ENCODE data around the gene TMEM223. TPM values are rescaled to one million over a fixed set of nuclear protein-coding genes. Genes with fewer than 3 reads are reported as not detected.

The TMEM223 gene
- total and polyA plus RNA-seq, 9 of the 15 experiments (the other 6 are each of a cell fraction or from before 2014, with no cell fraction given), result 5.9 to 34.5 (median 19.6) TPM

DNA sequence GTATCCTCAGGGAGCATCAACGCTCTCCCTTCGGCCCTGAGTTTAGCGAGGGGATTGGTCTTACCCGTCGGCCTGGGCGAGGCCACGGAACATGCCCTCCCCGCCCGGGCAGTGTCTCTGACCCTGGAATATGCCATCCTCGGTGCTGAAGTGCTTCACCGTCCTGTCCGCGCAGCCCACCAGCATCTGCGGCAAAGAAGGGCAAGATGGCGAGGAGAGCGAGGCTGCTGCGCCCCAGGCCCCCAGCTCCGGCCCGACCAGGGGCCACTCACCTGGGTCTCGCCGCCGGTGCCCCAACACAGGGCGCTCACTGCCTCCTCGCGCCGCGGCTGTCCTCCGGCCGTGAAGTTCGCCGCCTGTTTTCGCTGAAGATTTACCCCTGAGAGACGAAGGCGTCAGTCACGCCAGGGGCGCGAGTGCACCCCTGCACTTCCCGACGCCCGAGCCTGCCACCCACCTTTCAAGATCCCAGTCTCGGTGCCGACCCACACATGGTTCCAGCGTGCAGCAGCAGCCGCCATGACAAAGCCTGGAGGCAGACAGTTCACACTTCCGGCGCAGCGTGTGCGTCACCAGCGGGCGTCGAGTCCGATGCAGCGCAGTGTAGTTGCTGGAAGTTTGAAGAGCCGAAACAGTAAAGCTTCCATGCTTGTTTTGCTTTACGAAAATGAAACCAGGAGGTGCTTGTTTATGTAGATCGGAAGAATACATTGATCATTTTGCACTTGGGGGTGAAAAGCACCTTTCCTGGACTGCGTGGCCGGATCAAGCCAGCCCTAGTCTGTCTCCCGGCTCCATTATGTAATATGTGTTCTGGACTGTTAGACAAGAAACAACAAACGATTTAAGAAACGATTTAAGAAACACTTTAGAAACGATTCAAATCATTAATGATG is 47.5 kb upstream of the TMEM223 start, which contains the start of gene WDR74 (continued):
- TF ChIP-seq, protein P1, sequence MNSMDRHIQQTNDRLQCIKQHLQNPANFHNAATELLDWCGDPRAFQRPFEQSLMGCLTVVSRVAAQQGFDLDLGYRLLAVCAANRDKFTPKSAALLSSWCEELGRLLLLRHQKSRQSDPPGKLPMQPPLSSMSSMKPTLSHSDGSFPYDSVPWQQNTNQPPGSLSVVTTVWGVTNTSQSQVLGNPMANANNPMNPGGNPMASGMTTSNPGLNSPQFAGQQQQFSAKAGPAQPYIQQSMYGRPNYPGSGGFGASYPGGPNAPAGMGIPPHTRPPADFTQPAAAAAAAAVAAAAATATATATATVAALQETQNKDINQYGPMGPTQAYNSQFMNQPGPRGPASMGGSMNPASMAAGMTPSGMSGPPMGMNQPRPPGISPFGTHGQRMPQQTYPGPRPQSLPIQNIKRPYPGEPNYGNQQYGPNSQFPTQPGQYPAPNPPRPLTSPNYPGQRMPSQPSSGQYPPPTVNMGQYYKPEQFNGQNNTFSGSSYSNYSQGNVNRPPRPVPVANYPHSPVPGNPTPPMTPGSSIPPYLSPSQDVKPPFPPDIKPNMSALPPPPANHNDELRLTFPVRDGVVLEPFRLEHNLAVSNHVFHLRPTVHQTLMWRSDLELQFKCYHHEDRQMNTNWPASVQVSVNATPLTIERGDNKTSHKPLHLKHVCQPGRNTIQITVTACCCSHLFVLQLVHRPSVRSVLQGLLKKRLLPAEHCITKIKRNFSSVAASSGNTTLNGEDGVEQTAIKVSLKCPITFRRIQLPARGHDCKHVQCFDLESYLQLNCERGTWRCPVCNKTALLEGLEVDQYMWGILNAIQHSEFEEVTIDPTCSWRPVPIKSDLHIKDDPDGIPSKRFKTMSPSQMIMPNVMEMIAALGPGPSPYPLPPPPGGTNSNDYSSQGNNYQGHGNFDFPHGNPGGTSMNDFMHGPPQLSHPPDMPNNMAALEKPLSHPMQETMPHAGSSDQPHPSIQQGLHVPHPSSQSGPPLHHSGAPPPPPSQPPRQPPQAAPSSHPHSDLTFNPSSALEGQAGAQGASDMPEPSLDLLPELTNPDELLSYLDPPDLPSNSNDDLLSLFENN (IDR thresholded peaks at IDR 0.05; ENCODE audit: low read depth in 2 of 2, low read length in 2 of 2), result peak in 1 of 2 experiments; percentile 61; a peak in 1 of 4 replicates
- TF ChIP-seq NUFIP1 (IDR thresholded peaks at IDR 0.05; ENCODE audit: partially characterized antibody), result no peak
- 0 out of 2 replicates have a peak, but pooled peaks have one; percentile 57 for TF ChIP-seq RBM14 (IDR thresholded peaks at IDR 0.05; ENCODE audit: borderline replicate concordance, insufficient read depth, low read depth, low read length)
- TF ChIP-seq ZNF77 (CRISPR knock-in tag; IDR thresholded peaks at IDR 0.05), result no peak
- TF ChIP-seq POLR2AphosphoS2 (IDR thresholded peaks at IDR 0.05; ENCODE audit: low read length), result peak; percentile 84; the same call in 1 of the 2 replicates
- TF ChIP-seq CBFA2T2 (conservative IDR thresholded peaks at IDR 0.05), result no peak
- TF ChIP-seq SAP30 (IDR thresholded peaks at IDR 0.05; ENCODE audit: borderline replicate concordance, insufficient read depth, low read depth, low read length, poor library complexity, severe bottlenecking), result peak; percentile 100
- TF ChIP-seq, protein P2, sequence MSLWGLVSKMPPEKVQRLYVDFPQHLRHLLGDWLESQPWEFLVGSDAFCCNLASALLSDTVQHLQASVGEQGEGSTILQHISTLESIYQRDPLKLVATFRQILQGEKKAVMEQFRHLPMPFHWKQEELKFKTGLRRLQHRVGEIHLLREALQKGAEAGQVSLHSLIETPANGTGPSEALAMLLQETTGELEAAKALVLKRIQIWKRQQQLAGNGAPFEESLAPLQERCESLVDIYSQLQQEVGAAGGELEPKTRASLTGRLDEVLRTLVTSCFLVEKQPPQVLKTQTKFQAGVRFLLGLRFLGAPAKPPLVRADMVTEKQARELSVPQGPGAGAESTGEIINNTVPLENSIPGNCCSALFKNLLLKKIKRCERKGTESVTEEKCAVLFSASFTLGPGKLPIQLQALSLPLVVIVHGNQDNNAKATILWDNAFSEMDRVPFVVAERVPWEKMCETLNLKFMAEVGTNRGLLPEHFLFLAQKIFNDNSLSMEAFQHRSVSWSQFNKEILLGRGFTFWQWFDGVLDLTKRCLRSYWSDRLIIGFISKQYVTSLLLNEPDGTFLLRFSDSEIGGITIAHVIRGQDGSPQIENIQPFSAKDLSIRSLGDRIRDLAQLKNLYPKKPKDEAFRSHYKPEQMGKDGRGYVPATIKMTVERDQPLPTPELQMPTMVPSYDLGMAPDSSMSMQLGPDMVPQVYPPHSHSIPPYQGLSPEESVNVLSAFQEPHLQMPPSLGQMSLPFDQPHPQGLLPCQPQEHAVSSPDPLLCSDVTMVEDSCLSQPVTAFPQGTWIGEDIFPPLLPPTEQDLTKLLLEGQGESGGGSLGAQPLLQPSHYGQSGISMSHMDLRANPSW (CRISPR knock-in tag; IDR thresholded peaks at IDR 0.05), result no peak
- no peak for TF ChIP-seq ESRRB (CRISPR knock-in tag; IDR thresholded peaks at IDR 0.05; ENCODE audit: borderline replicate concordance)
- no peak for TF ChIP-seq BDP1 (IDR thresholded peaks at IDR 0.05; ENCODE audit: insufficient read depth, insufficient read length)

Measured in K562 (cell line).